Left ventricle myocardium inferior (tissue), 1 donor: ENCODE results near the gene U2SURP. TPM values are rescaled to one million over a fixed set of nuclear protein-coding genes. Genes with fewer than 3 reads are reported as not detected.

ENCODE experiments used
- DNase-seq: peaks from one replicate; pipeline ENCODE4 v3.0.0-alpha.2; 2020
- H3K27ac ChIP-seq: fragments of 200-600 bp; replicated peaks from 2 replicates; pipeline ENCODE4 v1.8.0; 2021
- H3K27me3 ChIP-seq: fragments of 200-600 bp; 2 replicates; pipeline ENCODE4 v1.8.0; 2021; ENCODE audit warnings: low read depth
- H3K36me3 ChIP-seq: fragments of 200-600 bp; 2 replicates; pipeline ENCODE4 v1.8.0; 2021
- H3K4me1 ChIP-seq: fragments of 200-600 bp; 2 replicates; pipeline ENCODE4 v1.8.0; 2021
- H3K4me3 ChIP-seq: fragments of 200-600 bp; 2 replicates; pipeline ENCODE4 v1.8.0; 2021; ENCODE audit warnings: mild to moderate bottlenecking, moderate library complexity
- H3K9me3 ChIP-seq: fragments of 200-600 bp; replicated peaks from 2 replicates; pipeline ENCODE4 v1.8.0; 2021
- intact Hi-C: fragments of 100-400 bp; cut with micrococcal nuclease; formaldehyde crosslinking; loops from one replicate; pipeline ENCODE4 v1.11.0; 2022
- total RNA-seq: library from RNA; stranded (reverse); fragmentation: NEBNext Ultra II Directional; extraction: Animal tissue kit (Norgen Biotek cat#: 25700); gene quantifications from one replicate; pipeline ENCODE4 v1.2.1, GENCODE V29; 2021
- TF ChIP-seq, protein P1 (sequence below): fragments of 200-600 bp; IDR thresholded peaks from 2 replicates; pipeline ENCODE4 v1.8.0; 2021; ENCODE audit warnings: antibody characterized with exemption, mild to moderate bottlenecking, borderline replicate concordance
- donor health status: DM: no; HTN: yes; CAD: no; lungs with severe emphysema.

The U2SURP gene
- total RNA-seq, 1 donor from 2014 or later = 43.7 TPM

DNA sequence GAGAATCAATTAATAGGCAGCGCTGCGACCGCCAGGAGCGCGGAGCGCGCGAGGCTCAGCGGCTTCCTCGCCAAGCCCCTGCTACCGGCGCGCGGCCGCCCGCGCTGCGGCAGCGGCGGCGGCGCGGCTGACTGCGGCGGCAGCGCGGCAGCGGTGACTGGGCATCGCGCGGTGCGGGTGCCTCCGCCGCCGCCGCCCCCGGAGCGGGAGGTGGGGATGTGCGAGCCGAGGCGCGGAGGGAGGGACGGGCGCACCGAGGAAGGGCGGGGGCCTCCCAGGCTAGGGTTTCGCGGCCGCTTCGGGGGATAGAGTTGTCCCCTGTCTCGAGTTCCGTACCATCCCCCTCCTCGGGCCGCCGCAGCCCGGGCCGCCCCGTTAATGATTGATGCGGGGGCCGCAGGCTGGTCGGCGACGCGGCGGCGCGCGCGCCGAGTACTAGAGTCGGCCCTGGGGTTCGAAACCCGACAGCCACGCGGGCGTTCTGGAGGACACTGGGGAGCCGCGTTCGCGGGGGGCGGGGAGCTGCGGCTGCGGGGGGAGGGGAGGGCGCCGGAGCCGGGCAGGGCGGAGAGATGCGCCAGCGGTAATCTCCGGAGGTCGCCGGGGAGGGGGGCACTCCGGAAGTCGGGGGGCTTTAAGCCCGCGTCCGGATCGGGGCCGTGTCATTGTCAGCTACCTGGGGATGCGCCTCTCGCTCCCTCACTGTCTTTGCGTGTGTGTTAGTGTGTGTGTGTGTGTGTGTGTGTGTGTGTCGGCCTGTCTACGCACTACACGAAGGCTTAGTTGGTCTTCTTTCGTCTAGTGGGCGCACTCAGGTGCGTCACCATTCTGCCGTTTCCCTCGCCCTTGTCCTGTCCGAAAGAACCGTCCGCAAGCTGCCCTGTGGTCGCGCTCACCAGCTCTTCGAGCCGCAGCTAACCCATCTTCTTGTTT, 37.6 kb upstream of the U2SURP start, which contains the start of gene PAQR9:
TSS of gene PAQR9 (minus strand) at position 159 of the 933 bp plus-strand sequence. CDS start 338 bp downstream, outside the sequence.
- DNase-seq = peak; percentile 27
- TF ChIP-seq, protein P1, sequence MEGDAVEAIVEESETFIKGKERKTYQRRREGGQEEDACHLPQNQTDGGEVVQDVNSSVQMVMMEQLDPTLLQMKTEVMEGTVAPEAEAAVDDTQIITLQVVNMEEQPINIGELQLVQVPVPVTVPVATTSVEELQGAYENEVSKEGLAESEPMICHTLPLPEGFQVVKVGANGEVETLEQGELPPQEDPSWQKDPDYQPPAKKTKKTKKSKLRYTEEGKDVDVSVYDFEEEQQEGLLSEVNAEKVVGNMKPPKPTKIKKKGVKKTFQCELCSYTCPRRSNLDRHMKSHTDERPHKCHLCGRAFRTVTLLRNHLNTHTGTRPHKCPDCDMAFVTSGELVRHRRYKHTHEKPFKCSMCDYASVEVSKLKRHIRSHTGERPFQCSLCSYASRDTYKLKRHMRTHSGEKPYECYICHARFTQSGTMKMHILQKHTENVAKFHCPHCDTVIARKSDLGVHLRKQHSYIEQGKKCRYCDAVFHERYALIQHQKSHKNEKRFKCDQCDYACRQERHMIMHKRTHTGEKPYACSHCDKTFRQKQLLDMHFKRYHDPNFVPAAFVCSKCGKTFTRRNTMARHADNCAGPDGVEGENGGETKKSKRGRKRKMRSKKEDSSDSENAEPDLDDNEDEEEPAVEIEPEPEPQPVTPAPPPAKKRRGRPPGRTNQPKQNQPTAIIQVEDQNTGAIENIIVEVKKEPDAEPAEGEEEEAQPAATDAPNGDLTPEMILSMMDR = no peak
- intact Hi-C loops = no loop called here
- H3K27ac ChIP-seq = peak within 1 kb of the TSS; percentile 90
- no peaks in the 10 kb centered on the region for H3K36me3 ChIP-seq
- peak within 1 kb of the TSS; percentile 76 for H3K4me3 ChIP-seq
- no peaks in the 10 kb centered on the region for H3K9me3 ChIP-seq
- H3K4me1 ChIP-seq = peaks cover 39% of the 10 kb centered on the region
- H3K27me3 ChIP-seq = peaks cover 59% of the 10 kb centered on the region

DNA sequence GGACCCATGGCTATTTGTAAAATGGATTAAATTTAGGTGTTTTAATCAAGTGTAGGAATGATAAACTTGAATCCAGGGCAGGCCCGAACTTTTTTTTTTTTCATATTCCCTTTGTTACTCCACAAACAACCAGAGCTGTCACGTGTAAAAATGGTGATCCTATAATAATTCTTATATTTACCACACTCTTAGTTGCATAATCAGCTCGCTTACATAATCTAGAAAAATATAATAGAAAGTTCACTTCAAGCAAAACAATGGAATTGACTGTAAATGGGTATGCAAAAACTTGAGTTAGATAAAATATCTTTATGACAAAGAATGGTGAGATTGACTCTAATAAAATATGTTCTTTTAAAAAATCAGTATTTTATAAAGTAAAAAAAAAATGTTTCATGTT, 35.8 kb upstream of the U2SURP start:
- Histone ChIP-seq H3K4me1 (peaks cover 26% of the 10 kb centered on the region), H3K27me3 (peaks cover 55% of the 10 kb centered on the region), H3K4me3 (no peak overlapping the region), H3K36me3 (no peaks in the 10 kb centered on the region), H3K9me3 (no peaks in the 10 kb centered on the region), H3K27ac (no peak overlapping the region)
- TF ChIP-seq, protein P1 = no peak
- intact Hi-C loops = no loop called here
- DNase-seq = no peak

DNA sequence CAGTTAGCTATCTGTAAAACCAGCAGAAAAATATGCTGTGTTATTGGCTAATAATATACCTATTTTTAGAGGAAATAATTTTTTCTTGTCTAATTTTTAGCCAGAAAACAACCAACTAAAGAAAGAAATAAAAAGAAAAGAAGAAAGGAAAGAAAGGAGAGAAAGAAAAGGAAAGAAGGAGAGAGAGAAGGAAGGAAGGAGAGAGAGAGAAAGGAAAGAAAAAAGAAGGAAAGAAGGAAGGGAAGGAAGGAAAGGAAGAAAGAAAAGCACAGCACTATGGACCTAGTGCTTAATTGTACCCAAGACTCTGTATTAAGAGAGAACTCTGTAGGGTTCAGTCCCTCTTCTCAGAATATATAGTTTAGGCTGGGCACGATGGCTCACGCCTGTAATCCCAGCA, 34.6 kb upstream of the U2SURP start:
- intact Hi-C loops = no loop called here
- no peak for DNase-seq

DNA sequence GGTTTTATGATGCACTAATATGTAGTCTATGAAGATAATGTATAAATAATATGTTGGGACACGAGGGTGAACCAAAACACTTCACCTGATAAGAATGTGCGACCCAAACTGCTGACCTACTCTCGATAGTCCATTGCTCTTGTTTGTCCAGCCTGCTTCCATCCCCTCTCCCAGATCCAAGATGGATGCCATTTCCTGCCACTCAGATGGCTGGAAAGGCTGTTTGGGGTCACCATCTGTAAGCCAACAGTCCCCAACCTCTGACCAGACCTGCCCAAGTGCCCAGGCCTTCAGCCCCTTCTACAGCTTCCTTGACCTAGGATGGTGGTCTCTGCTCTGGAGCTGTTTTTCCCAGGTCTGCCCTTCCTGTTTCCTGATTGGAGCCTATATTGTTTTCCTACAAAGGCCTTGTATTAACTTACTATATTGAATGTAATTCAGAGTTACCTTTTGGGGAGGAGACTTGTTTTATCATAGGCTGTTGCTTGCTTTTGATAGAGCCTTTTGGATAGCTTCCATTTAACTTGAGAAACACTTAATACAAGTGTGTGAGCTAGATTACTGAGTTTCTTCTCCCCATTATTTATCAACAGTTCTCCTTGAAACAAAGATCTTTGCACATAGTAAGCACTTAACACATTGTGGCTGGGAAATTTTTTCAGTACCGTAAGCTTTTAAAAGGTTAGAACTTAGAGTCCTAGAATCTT, 32.9 kb upstream of the U2SURP start:
- no peaks in the 10 kb centered on the region for H3K36me3 ChIP-seq
- H3K9me3 ChIP-seq = no peaks in the 10 kb centered on the region
- no peak for DNase-seq
- TF ChIP-seq, protein P1 = no peak
- H3K27ac ChIP-seq = peak overlapping the region; percentile 8
- intact Hi-C loops = no loop called here
- peaks cover 30% of the 10 kb centered on the region for H3K4me1 ChIP-seq
- no peak overlapping the region for H3K4me3 ChIP-seq
- peaks cover 29% of the 10 kb centered on the region for H3K27me3 ChIP-seq

More for the DNA sequence above, 34.6 kb upstream of the U2SURP start:
- Histone ChIP-seq H3K27ac (no peak overlapping the region), H3K4me1 (peaks cover 34% of the 10 kb centered on the region), H3K36me3 (no peaks in the 10 kb centered on the region), H3K27me3 (peaks cover 46% of the 10 kb centered on the region), H3K9me3 (no peaks in the 10 kb centered on the region), H3K4me3 (no peak overlapping the region)
- TF ChIP-seq, protein P1 = no peak

DNA sequence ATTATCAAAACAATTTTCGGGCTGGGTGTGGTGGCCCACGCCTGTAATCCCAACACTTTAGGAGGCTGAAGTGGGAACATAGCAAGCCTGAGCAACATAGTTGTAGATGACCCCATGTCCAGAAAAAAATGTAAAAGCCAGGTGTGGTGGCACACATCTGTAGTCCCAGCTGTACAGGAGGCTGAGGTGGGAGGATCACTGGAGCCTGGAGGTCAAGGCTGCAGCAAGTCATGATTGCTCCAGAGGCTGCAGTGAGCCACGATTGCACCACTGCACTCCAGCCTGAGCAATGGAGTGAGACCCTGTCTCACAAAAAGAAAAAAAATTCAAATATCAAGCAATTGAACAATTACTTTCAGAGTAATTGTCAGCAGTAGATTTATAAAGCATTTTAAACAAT, 29.9 kb upstream of the U2SURP start:
- no peak for DNase-seq
- Histone ChIP-seq H3K4me3 (no peak overlapping the region), H3K27ac (peak overlapping the region; percentile 87), H3K9me3 (no peaks in the 10 kb centered on the region), H3K27me3 (peaks cover 6% of the 10 kb centered on the region), H3K36me3 (no peaks in the 10 kb centered on the region), H3K4me1 (peaks cover 44% of the 10 kb centered on the region)
- intact Hi-C loops = no loop called here
- TF ChIP-seq, protein P1 = no peak
